Measurements from ENCODE around the gene SFTPB.

- TF ChIP-seq MAX (IDR thresholded peaks at IDR 0.05) (no peak), EP300 (IDR thresholded peaks at IDR 0.05; ENCODE audit: borderline replicate concordance) (no peak), FOXM1 (IDR thresholded peaks at IDR 0.05; ENCODE audit: borderline replicate concordance, low read depth) (no peak), CREB1 (IDR thresholded peaks at IDR 0.05; ENCODE audit: low read depth) (no peak), RAD21 (IDR thresholded peaks at IDR 0.05; ENCODE audit: low read depth) (no peak), YY1 (IDR thresholded peaks at IDR 0.05; ENCODE audit: low read depth) (no peak)
These were observed 16.9 kb downstream of the SFTPB start for GRCh38 chr2:85651097-85651496.

All from Ishikawa (cell line).